ENCODE results near the gene COL25A1. TPM values are rescaled to one million over a fixed set of nuclear protein-coding genes. Genes with fewer than 3 reads are reported as not detected.

COL25A1 gene
- total RNA-seq, 2 donors from 2014 or later = 0.26 to 0.99 TPM

GRCh38 chr4:109040441-109040840, 262.0 kb downstream of the COL25A1 start:
- Histone ChIP-seq H3K4me3 (no peak overlapping the region), H3K4me1 (no peaks in the 10 kb centered on the region), H3K36me3 (replicated peaks in 1 of 2; ENCODE audit: insufficient read depth in 1 of 2, low read depth in 2 of 2) (no peaks in the 10 kb centered on the region), H3K27ac (no peak overlapping the region), H3K27me3 (no peaks in the 10 kb centered on the region), H3K9me3 (no peaks in the 10 kb centered on the region)
- TF ChIP-seq CTCF (IDR thresholded peaks at IDR 0.05) (no peak), POLR2A (IDR thresholded peaks at IDR 0.05) (no peak)
- ATAC-seq (no peak), DNase-seq (no peak)
- 77 to 82% methylated on average over 5 of the region's 5 CpGs for WGBS, 2 donors
- intact Hi-C loops (cut with DNase I) = no loop called here

GRCh38 chr4:109037026-109037425, 265.4 kb downstream of the COL25A1 start:
- intact Hi-C loops (cut with DNase I) = no loop called here
- H3K27ac ChIP-seq = no peak overlapping the region
- 33% methylated on average over 2 of the region's 2 CpGs for WGBS, 2 donors
- no peaks in the 10 kb centered on the region for H3K4me1 ChIP-seq
- DNase-seq (no peak), ATAC-seq (no peak)
- H3K36me3 ChIP-seq (replicated peaks in 1 of 2; ENCODE audit: insufficient read depth in 1 of 2, low read depth in 2 of 2) = no peaks in the 10 kb centered on the region
- no peaks in the 10 kb centered on the region for H3K9me3 ChIP-seq
- H3K27me3 ChIP-seq = no peaks in the 10 kb centered on the region
- H3K4me3 ChIP-seq = no peak overlapping the region
- TF ChIP-seq CTCF (IDR thresholded peaks at IDR 0.05) (no peak), POLR2A (IDR thresholded peaks at IDR 0.05) (no peak)

GRCh38 chr4:109033993-109034392, 268.5 kb downstream of the COL25A1 start:
- WGBS, 2 donors = 60 to 66% methylated on average over 1 of the region's 1 CpG
- ATAC-seq (no peak), DNase-seq (no peak)
- Histone ChIP-seq H3K4me1 (no peaks in the 10 kb centered on the region), H3K27me3 (no peaks in the 10 kb centered on the region), H3K9me3 (no peaks in the 10 kb centered on the region), H3K4me3 (no peak overlapping the region), H3K36me3 (replicated peaks in 1 of 2; ENCODE audit: insufficient read depth in 1 of 2, low read depth in 2 of 2) (no peaks in the 10 kb centered on the region), H3K27ac (no peak overlapping the region)
- intact Hi-C loops (cut with DNase I) = no loop called here
- TF ChIP-seq POLR2A (IDR thresholded peaks at IDR 0.05) (no peak), CTCF (IDR thresholded peaks at IDR 0.05) (no peak)

- DNase-seq (no peak), ATAC-seq (no peak)
- Histone ChIP-seq H3K4me1 (no peaks in the 10 kb centered on the region), H3K4me3 (no peak overlapping the region), H3K36me3 (replicated peaks in 1 of 2; ENCODE audit: insufficient read depth in 1 of 2, low read depth in 2 of 2) (no peaks in the 10 kb centered on the region), H3K27ac (no peak overlapping the region), H3K27me3 (no peaks in the 10 kb centered on the region), H3K9me3 (no peaks in the 10 kb centered on the region)
- WGBS, 2 donors = 78 to 79% methylated on average over 5 of the region's 5 CpGs
- intact Hi-C loops (cut with DNase I) = no loop called here
- TF ChIP-seq CTCF (IDR thresholded peaks at IDR 0.05) (no peak), POLR2A (IDR thresholded peaks at IDR 0.05) (no peak)
These were observed 269.8 kb downstream of the COL25A1 start for GRCh38 chr4:109032671-109033070.

GRCh38 chr4:109029987-109030386, 272.5 kb downstream of the COL25A1 start:
- 52 to 70% methylated on average over 4 of the region's 4 CpGs for WGBS, 2 donors

More at GRCh38 chr4:109029987-109030386, 272.5 kb downstream of the COL25A1 start:
- Histone ChIP-seq H3K36me3 (replicated peaks in 1 of 2; ENCODE audit: insufficient read depth in 1 of 2, low read depth in 2 of 2) (no peaks in the 10 kb centered on the region), H3K4me3 (no peak overlapping the region), H3K4me1 (no peaks in the 10 kb centered on the region), H3K9me3 (no peaks in the 10 kb centered on the region), H3K27ac (no peak overlapping the region), H3K27me3 (no peaks in the 10 kb centered on the region)
- intact Hi-C loops (cut with DNase I) = no loop called here
- TF ChIP-seq POLR2A (IDR thresholded peaks at IDR 0.05) (no peak), CTCF (IDR thresholded peaks at IDR 0.05) (no peak)
- no peak for DNase-seq
- no peak for ATAC-seq
